Loucy (cell line): ENCODE measurements around the gene MFSD8.

Source experiments
- H2AFZ ChIP-seq: fragments of 200-600 bp; sonication (generic); 2 replicates; pipeline ENCODE4 v1.6.0; 2016; ENCODE audit warnings: antibody characterized with exemption, mild to moderate bottlenecking, low read length, moderate library complexity
- H3F3A ChIP-seq: fragments of 200-600 bp; 2 replicates; pipeline ENCODE4 v1.6.0; 2016; ENCODE audit warnings: antibody characterized with exemption, low read depth, mild to moderate bottlenecking
- H3K27me3 ChIP-seq: fragments of 200-600 bp; sonication (generic); 2 replicates; pipeline ENCODE4 v1.6.1; 2014; ENCODE audit warnings: low read length, mild to moderate bottlenecking; ENCODE audit not compliant: insufficient read depth, poor library complexity, severe bottlenecking
- H3K36me3 ChIP-seq: fragments of 200-600 bp; sonication (generic); 2 replicates; pipeline ENCODE4 v1.6.1; 2016; ENCODE audit warnings: low read length; ENCODE audit not compliant: insufficient read depth
- H3K4me1 ChIP-seq: fragments of 200-600 bp; sonication (generic); 2 replicates; pipeline ENCODE4 v1.5.1; 2014; ENCODE audit warnings: low read length, mild to moderate bottlenecking; ENCODE audit not compliant: insufficient read depth, poor library complexity, severe bottlenecking
- H3K4me2 ChIP-seq: fragments of 200-600 bp; sonication (generic); 2 replicates; pipeline ENCODE4 v1.6.0; 2014; ENCODE audit warnings: antibody characterized with exemption, low read length, low read depth, mild to moderate bottlenecking; ENCODE audit not compliant: poor library complexity, severe bottlenecking
- H3K4me3 ChIP-seq: fragments of 200-600 bp; sonication (generic); 2 replicates; pipeline ENCODE4 v1.5.1; 2014; ENCODE audit warnings: low read length, mild to moderate bottlenecking, mixed read lengths; ENCODE audit not compliant: poor library complexity, severe bottlenecking
- H3K79me2 ChIP-seq: fragments of 200-600 bp; sonication (generic); 2 replicates; pipeline ENCODE4 v1.6.1; 2014; ENCODE audit warnings: low read length; ENCODE audit not compliant: insufficient read depth
- H3K9ac ChIP-seq: fragments of 200-600 bp; sonication (generic); 2 replicates; pipeline ENCODE4 v1.6.0; 2014; ENCODE audit warnings: mild to moderate bottlenecking, low read depth, low read length, moderate library complexity; ENCODE audit not compliant: poor library complexity, severe bottlenecking
- H3K9me2 ChIP-seq: fragments of 200-600 bp; sonication (generic); replicated peaks from 2 replicates; pipeline ENCODE4 v1.6.1; 2016; ENCODE audit warnings: low read depth, low read length, mixed read lengths
- H3K9me3 ChIP-seq: fragments of 200-600 bp; sonication (generic); 2 replicates; pipeline ENCODE4 v1.6.1; 2014; ENCODE audit warnings: mild to moderate bottlenecking, antibody characterized with exemption, low read length, low read depth; ENCODE audit not compliant: insufficient read depth
- H4K20me1 ChIP-seq: fragments of 200-600 bp; sonication (generic); 2 replicates; pipeline ENCODE4 v1.6.0; 2014; ENCODE audit warnings: antibody characterized with exemption, low read length, mild to moderate bottlenecking; ENCODE audit not compliant: insufficient read depth, poor library complexity, severe bottlenecking
- CTCF ChIP-seq: fragments of 200-600 bp; sonication (generic); conservative IDR thresholded peaks from 2 replicates; pipeline ENCODE4 v1.5.1; 2014; ENCODE audit warnings: mild to moderate bottlenecking, antibody characterized with exemption, low read length
- EZH2phosphoT487 ChIP-seq: fragments of 200-600 bp; IDR thresholded peaks from 2 replicates; pipeline ENCODE4 v1.6.1; 2018; ENCODE audit warnings: antibody characterized with exemption, mild to moderate bottlenecking, moderate library complexity, borderline replicate concordance

Gene MFSD8

GRCh38 chr4:127965062-127965802 lies at the start of gene MFSD8, which contains the start of gene ABHD18:
TSS of gene MFSD8 (minus strand) at chr4:127965173. CDS start at chr4:127965133, 40 bp downstream.
TSS of gene ABHD18 (plus strand) at chr4:127965406. CDS start at chr4:127982956, 17,550 bp downstream.
- no peak for TF ChIP-seq EZH2phosphoT487
- TF ChIP-seq CTCF = no peak
- Histone ChIP-seq H3K4me3 (peak within 1 kb of the TSS; percentile 96), H3K9ac (peak within 1 kb of the TSS; percentile 83), H3K4me2 (peak within 1 kb of the TSS; percentile 82), H4K20me1 (peaks cover 35% of the 10 kb centered on the region), H2AFZ (peak within 1 kb of the TSS; percentile 99), H3K79me2 (peaks cover 77% of the 10 kb centered on the region), H3K4me1 (peaks cover 22% of the 10 kb centered on the region), H3K9me3 (no peaks in the 10 kb centered on the region), H3K27me3 (no peaks in the 10 kb centered on the region), H3K36me3 (no peaks in the 10 kb centered on the region), H3K9me2 (no peaks in the 10 kb centered on the region), H3F3A (no peaks in the 10 kb centered on the region)

- Histone ChIP-seq H3F3A (no peaks in the 10 kb centered on the region), H3K4me2 (no peak overlapping the region), H3K9me3 (no peaks in the 10 kb centered on the region), H3K27me3 (no peaks in the 10 kb centered on the region), H3K36me3 (peaks cover 25% of the 10 kb centered on the region; the same call in 1 of the 2 replicates), H4K20me1 (no peaks in the 10 kb centered on the region), H2AFZ (no peak overlapping the region), H3K79me2 (no peaks in the 10 kb centered on the region), H3K9me2 (no peaks in the 10 kb centered on the region), H3K9ac (no peak overlapping the region), H3K4me1 (no peaks in the 10 kb centered on the region), H3K4me3 (no peak overlapping the region)
- TF ChIP-seq CTCF (no peak), EZH2phosphoT487 (no peak)
Measured at GRCh38 chr4:128009428-128009827, 44.5 kb upstream of the MFSD8 start.

GRCh38 chr4:128006592-128006991 lies 41.6 kb upstream of the MFSD8 start:
- Histone ChIP-seq H2AFZ (no peak overlapping the region), H3K79me2 (peaks cover 3% of the 10 kb centered on the region; the same call in 1 of the 2 replicates), H3K4me3 (no peak overlapping the region), H3K4me2 (no peak overlapping the region), H3K27me3 (no peaks in the 10 kb centered on the region), H3K9ac (no peak overlapping the region), H3F3A (no peaks in the 10 kb centered on the region), H3K9me3 (no peaks in the 10 kb centered on the region), H3K9me2 (no peaks in the 10 kb centered on the region), H3K4me1 (no peaks in the 10 kb centered on the region), H4K20me1 (no peaks in the 10 kb centered on the region), H3K36me3 (peaks cover 16% of the 10 kb centered on the region; the same call in 1 of the 2 replicates)
- TF ChIP-seq EZH2phosphoT487 (no peak), CTCF (no peak)
